Articular chondrocyte of knee joint (primary cell): Measurements from ENCODE around the gene DRG1. TPM values are rescaled to one million over a fixed set of nuclear protein-coding genes. Genes with fewer than 3 reads are reported as not detected.

Experiments used
- small RNA-seq: library from RNA; depleted of rRNA; stranded (forward); fragments of <200 nt; gene quantifications from one replicate; pipeline ENCODE3, GENCODE V24; 2012
- total RNA-seq: library from RNA; depleted of rRNA; stranded (reverse); fragments of >200 nt; gene quantifications from 2 replicates; pipeline ENCODE4 v1.2.3, GENCODE V29; 2012

Gene DRG1, protein sequence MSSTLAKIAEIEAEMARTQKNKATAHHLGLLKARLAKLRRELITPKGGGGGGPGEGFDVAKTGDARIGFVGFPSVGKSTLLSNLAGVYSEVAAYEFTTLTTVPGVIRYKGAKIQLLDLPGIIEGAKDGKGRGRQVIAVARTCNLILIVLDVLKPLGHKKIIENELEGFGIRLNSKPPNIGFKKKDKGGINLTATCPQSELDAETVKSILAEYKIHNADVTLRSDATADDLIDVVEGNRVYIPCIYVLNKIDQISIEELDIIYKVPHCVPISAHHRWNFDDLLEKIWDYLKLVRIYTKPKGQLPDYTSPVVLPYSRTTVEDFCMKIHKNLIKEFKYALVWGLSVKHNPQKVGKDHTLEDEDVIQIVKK
- 87.5 and 91.8 TPM in 2 replicates for total RNA-seq

DNA sequence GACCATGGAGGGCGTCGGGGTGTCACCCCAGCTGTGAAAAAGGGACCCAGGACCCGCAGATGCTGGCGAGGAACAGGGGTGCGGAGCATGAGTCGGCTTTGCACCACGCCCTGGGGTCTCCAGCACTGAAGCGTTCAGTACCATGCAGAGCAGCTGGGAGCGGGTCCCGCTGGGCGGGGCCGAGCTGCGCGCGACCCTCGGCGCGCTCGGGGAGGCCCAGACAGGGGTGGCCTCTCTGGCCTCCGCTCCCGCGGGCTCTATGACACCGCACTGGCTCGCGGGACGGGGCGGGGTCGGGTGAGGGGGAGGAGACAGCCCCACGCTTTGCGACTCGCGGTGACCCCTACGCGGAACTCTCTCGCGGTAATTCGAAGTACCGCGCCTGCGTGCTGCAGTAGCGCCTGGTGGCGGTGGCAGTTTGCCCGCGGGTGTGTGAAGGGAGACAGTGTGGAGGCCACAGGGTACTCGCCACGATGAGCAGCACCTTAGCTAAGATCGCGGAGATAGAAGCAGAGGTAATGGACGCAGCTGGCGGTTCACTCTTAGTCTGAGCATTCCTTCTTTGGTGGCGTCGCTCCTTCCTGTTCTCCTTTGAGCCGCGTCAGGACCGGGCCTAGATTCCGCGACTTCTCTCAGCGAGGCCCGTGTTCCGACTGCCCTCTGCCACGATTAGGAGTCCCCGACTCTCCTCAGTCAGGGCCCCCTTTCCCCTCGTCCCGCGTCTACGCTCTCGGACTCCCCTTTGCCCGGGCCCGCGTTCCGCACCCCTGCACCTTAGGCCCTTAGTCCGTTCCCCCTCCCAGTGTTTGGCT lies at the start of gene DRG1:
Gene DRG1, plus strand, starts transcription at position 394 of the 812 bp plus-strand sequence. Its CDS starts 80 bp downstream, at position 474.

Small RNA genes within 50 kb of the gene (small RNA-seq; reads per million reads assigned to genes)
- not detected for gene RNU6-28P
- not detected for gene RNU6-338P

Other genes starting within 250 kb of the DRG1 start
- gene RNF185, start 239.4 kb upstream of the DRG1 start, total RNA-seq = 37.8 and 39.2 TPM in 2 replicates
- 16.1 and 19.2 TPM in 2 replicates for gene LIMK2, start 187.3 kb upstream of the DRG1 start, total RNA-seq
- 20.6 and 22.0 TPM in 2 replicates for gene PIK3IP1, start 107.1 kb upstream of the DRG1 start, total RNA-seq
- gene PATZ1, start 53.3 kb upstream of the DRG1 start, total RNA-seq = 12.1 and 14.1 TPM in 2 replicates
- 12.9 and 14.1 TPM in 2 replicates for gene EIF4ENIF1, start 90.2 kb downstream of the DRG1 start, total RNA-seq
- gene SFI1, start 96.9 kb downstream of the DRG1 start, total RNA-seq = 13.7 and 13.8 TPM in 2 replicates